Glomerular endothelial cell (primary cell): ENCODE measurements around the gene SMYD1. TPM values are rescaled to one million over a fixed set of nuclear protein-coding genes. Genes with fewer than 3 reads are reported as not detected.
"Not testable (repeated sequence)": the region's sequence is repeated elsewhere in the genome, so short reads cannot be mapped to it uniquely, and the experiment has no call there.

ENCODE experiments used
- DNase-seq: peaks from one replicate; pipeline ENCODE4 v3.0.0-alpha.2; 2011; ENCODE audit warnings: low read depth, low spot score; ENCODE audit errors: extremely low read depth
- total RNA-seq: library from RNA; depleted of rRNA; stranded (reverse); fragments of >200 nt; gene quantifications from 2 replicates; pipeline ENCODE4 v1.2.3, GENCODE V29; 2015

The SMYD1 gene
- total RNA-seq = not detected in 2 replicates

DNA sequence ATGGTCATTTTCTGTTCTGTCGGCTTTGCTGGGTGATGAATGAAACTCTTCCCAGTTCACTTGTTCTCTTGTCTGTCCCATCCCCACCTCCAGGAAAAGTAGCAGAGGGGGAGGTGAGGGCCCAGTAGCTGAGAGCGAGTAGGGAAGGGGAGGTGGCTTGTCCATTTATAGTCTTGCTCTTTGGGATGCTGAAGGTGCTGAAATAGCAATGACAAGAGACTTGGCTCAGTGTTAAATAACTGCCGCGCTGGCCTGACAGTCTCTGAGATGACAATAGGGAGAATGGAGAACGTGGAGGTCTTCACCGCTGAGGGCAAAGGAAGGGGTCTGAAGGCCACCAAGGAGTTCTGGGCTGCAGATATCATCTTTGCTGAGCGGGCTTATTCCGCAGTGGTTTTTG, at the start of gene SMYD1:
SMYD1 (plus strand) TSS at position 228 of the 400 bp plus-strand sequence; CDS start at position 268, 40 bp downstream.
- no peak for DNase-seq

DNA sequence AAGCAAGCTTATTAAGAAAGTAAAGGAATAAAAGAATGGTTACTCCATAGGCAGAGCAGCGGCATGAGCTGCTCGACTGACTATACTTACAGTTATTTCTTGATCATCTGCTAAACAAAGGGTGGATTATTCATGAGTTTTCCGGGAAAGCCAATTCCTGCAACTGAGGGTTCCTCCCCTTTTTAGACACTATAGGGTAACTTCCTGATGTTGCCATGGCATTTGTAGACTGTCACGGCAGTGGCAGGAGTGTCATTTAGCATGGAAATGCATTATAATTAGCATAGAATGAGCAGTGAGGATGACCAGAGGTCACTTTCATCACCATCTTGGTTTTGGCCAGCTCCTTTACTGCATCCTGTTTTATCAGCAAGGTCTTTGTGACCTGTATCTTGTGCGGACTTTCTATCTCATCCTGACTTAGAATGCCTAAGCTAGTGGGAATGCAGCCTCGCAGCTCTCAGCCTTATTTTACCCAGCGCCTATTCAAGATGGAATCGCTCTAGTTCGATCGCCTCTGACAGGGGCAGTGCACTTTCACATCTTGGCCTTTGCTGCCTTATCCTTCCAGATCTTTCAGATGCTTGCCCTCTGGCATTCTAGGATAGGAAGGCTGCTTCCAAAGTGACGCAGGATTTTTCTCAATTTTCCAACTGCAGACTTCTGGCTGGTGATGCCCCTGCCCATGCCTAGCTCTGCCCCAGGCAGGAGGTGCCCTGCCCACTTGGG, 49.4 kb upstream of the SMYD1 start:
- DNase-seq = not testable (repeated sequence)

DNA sequence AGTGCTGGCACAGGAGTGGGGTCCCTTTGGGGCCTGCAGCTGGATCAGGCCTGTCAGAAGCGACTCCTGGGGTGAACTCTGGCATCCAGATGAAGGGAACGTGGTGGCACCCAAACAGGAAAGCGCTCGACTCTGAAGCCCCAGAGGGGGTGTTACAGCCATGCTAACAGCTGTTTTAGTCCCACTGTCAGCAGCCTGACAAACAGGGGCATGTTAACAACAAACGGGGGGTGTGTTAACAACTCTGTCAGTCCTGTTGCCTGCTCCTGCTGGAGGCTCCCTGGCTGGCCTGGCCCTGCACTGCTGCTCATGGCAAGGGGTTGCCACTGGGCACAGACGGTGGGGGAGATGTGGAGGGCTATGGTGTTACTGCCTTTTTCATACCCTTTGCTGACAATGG, 48.7 kb upstream of the SMYD1 start:
- DNase-seq = no peak

DNA sequence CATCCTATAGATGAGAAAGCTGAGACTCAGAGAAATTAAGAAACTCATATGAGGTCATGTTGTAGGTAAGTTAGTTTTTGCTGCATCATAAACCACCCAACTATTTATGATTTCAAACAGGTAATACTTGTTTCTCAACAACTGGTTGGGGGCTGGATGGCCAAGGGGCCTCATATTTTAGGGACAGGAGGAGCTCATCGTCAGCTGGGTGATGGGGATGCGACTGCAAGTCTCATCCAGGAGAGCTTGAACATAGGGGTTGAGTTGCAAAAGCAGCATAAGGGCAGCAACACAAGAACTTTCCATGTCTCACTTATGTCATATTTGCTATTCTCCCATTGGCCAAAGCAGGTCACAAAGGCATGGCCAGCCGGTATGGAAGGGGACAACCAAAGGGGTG, 47.6 kb upstream of the SMYD1 start:
- no peak for DNase-seq

DNA sequence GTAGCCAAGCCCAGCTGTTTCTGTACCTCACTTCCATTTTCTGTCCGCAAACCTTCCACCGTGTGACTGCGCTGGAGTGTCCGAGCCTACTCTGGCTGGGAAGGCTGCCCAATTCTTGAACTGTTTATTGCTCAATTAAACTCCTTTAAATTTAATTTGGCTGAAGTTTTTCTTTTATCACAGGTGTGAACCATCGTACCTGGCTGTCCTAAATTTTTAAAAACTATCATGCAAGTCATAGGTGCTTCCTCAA, 45.0 kb upstream of the SMYD1 start:
- DNase-seq = no peak

DNA sequence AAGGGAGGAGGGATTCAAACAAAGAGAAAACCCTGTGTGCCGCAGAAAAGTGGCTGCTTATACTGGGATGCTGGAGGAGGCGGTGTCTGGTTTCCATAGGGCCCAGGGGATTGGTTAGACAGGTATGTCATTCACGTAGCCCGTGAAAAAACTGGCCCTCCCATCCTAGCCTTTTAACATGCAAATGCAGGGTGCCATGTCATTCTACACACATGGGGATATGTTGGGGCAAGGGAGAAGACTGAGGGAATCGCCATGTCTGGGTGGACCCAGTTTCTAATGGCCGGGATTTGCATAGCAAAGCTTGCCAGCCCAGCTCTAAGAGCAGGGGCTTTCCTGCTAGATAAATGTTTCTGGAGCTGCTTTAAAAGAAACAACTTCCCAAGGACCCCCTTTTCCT, 43.1 kb upstream of the SMYD1 start:
- DNase-seq = no peak

DNA sequence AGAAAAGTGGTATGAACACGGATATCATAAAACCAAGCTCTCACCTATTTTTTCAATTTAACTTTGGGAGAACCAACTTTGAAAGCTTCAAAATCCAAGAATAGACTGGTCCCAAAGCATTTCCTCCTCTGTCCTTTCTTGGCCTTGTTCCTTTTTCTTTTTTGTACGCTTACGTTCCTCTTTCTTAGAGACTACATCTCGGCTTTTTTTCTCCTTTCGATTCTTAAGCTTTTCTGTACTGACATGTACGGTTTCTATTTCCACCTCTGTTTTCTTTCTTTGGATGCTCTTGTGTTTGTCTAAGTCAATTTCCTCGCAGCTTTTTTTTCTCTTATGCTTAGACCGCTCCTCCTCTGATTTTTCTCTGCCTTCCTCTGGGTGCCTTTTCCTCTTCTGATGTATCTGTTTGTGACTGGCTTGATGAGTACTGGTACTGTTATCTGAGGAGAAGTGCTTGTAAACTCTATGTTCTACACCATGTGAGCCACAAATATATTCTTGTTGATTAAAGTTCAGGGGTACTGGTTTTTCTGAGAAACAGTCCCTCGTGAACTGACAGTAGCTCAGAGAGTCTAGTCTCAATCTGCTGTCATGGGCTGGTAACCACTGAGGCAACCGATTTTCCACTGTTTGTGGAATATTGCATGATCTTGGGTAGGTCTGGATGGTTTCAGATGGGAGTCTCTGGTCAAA, 39.8 kb upstream of the SMYD1 start:
- DNase-seq = no peak

DNA sequence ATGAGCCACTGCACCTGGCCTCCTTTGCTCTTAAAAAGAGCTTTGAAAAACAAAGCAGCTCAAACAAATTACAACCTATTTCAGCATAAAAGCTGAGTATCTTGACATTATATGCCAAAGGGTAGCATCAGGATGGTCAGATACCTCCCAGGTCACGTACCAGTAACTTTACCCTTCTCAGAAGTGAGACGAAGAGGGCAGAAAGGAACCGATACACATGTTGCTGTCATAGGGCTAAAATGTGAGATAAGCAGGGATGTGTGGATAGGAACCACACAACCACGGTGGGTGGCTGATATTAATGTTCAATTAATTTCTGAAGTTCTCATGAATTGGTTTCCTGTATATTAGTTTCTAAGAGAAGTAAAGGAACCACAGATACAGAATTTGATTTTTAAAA, 38.7 kb upstream of the SMYD1 start:
- DNase-seq = no peak

DNA sequence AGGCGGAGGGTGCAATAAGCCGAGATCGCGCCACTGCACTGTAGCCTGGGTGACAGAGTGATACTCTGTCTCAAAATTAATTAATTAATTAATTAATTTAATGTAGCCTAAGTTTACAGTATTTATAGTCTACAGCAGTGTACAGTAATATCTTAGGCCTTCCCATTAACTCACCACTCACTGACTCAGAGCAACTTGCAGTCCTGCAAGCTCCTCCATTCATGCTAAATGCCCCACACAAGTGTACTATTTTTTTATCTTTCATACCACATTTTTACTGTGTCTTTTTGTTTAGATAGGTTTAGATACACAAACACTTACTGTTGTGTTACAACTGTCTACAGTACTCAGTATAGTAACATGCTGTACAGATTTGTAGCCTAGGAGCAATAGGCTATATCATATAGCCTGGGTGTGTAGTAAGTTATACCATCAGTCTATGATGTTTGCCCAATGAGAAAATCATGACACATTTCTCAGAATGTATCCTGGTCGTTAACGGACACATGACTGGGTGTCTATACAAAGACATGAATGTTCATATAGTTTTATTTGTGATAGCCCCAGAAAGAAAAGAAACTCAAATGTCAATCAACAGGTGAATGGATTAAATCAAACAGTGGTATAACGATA, 35.4 kb upstream of the SMYD1 start:
- DNase-seq = no peak

DNA sequence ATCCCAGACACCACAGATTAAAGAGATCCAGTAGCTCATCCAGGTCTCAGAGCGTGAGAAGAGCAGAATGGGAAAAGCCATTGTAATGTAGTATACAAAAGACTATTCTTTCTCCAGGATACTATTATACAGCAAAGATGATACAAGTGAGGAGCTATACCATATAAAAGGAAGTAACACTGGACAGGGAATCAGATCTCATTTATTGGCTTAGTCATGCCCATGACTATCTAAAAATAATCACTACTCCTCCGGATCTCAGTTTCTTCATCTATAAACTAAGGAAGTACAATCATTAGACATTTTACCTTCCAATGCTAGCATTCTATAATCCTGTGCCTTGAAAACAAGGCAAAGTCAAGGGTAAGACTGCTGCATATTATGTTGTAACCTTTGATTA, 31.4 kb upstream of the SMYD1 start:
- DNase-seq = no peak

DNA sequence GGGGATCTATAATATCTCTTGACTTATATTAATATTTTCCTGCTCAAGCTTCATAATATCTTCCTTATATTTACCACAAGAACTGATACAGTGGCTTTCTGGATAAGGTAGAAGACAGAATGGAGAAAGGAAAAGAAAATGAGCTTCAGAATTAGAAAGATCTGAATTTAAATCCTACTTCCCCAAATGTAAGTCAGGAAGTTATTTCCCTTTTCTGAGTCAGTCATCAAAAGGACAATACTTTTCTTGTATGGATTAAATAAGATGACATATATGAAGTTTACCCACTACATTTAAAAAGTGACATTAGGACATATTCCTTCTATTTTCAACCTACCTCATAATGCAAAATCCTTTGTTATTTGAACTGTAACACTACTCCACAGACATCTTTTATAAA, 31.0 kb upstream of the SMYD1 start:
- no peak for DNase-seq

DNA sequence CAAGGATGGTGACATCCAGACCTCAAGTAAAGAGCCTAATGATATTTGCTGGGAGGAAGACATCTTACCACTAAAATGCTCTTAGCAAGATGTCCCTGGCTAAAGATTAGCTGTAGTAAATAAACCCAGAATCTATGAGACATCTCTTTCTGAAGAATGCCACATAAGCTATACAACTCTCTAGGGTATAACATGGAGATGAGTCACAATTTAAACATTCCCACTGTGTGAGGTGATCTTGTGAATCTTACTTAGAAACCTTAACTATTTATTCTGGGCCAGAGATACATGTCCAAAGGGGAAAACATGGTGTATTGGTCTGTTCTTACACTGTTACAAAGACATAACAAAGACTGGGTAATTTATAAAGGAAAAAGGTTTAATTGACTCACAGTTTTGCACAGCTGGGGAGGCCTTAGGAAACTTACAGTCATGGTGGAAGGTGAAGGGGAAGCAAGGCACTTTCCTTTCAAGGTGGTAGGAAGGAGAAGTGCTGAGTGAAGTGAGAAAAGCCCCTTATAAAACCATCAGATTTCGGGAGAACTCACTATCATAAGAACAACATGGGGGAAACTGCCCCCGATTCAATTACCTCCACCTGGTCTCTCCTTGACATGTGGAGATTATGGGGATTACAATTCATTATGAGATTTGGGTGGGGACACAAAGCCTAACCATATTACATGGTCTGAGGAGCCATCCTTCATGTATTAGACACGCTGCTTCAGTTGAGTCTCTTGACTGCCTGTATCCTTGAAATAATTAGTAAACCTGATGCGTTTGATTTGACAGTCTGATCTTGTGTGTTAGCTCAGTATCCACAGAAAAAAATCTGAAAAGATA, 29.1 kb upstream of the SMYD1 start:
- DNase-seq = no peak

DNA sequence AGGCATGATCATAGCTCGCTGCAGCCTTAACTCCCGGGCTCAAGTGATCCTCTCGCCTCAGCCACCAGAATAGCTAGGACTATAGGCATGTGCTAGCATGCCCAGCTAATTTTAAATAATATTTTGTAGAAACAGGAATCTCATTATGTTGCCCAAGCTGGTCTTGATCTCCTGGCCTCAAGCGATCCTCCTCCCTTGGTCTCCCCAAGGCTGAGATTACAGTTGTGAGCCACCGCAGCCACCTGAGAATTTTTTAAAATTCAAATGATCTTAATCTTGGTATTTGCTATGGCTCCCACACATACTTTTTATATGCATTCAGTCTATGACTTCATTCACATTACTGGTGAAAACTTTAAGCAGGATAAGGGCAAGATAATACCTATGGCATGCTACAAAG, 25.1 kb upstream of the SMYD1 start:
- DNase-seq = no peak

DNA sequence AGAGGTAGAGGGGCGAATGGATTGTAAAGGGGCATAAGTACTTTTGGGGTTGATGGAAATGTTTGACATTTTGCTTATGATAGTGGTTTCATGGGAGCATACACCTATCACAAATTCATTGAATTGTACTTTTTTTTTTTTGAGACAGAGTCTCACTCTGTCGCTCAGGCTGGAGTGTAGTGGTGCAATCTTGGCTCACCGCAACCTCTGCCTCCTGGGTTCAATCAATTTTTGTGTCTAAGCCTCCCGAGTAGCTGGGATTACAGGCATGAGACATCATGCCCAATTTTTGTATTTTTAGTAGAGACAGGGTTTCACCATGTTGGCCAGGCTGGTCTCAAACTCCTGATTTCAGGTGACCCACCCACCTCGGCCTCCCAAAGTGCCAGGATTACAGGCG, 22.1 kb upstream of the SMYD1 start:
- DNase-seq = not testable (repeated sequence)

DNA sequence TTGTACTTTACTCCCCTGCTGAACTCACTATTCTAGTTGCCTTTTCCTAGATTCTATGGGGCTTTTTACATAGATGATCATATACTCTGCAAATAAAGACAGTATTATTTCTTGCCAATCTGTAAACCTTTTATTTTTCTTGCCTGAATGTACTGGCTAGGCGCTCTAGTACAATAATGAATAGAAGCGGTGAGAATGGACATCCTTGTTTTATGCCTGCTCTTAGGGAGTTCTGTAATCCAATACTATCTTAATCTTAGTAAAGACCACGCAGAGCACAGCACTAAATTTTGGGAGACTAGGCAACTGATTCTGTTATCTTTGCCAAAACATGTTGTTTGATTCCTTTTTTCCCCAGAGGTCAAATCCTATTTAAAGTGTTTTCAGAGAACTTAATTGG, 19.1 kb upstream of the SMYD1 start:
- no peak for DNase-seq

DNA sequence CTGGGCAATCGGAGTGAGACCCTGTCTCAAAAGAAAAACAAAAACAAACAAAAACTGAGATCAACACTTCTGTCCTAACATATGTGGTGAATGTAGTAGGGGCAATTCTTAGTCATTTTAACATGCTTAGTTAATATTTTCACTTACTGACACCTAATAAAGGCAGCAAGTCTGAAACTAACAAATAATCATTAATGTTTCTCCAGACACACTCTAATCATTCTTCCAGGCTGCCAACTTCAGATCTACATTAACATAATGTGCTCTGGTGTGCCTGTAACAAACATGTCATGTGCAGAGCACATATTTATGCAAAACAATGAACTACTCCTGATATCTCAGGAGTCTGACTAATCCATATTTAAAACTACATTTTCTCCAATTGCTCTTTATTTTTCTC, 18.0 kb upstream of the SMYD1 start:
- no peak for DNase-seq

DNA sequence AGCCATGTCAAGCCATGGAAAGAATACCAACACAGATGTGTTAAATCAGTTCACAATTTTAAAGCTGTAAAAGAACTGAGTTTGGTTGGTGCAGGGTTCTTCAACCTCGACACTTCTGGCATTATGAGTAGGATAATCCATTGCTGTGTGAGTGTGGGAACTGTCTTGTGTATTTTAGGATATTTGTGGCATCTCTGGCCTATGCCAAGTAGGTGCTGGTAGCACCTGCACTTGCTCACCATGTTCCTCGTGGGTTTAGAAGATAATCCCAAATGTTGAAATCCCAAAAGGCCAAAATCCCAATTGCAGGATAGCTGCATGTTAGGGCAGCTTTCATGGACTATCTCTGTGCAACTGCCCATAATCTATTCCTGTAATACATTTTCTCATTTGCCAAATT, 15.8 kb upstream of the SMYD1 start:
- no peak for DNase-seq

DNA sequence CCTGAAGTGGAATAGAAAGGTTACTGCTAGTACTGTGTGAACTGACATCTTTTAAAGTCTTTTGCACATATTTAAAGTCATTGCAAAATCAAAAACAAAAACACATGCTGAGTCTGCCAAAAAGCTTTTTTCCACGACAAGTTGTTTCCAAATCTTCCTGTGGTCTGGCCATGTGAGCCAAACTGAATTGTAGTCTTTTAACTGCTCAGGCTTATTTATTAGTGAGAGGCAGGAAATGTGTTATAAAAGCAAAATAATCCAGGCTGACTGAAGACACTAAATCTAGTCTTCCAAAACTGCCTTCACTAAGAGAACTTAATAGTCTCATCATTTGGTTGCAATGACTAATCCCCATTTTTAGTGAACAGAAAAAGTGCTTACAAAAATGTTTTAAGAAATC, 14.3 kb upstream of the SMYD1 start:
- no peak for DNase-seq

DNA sequence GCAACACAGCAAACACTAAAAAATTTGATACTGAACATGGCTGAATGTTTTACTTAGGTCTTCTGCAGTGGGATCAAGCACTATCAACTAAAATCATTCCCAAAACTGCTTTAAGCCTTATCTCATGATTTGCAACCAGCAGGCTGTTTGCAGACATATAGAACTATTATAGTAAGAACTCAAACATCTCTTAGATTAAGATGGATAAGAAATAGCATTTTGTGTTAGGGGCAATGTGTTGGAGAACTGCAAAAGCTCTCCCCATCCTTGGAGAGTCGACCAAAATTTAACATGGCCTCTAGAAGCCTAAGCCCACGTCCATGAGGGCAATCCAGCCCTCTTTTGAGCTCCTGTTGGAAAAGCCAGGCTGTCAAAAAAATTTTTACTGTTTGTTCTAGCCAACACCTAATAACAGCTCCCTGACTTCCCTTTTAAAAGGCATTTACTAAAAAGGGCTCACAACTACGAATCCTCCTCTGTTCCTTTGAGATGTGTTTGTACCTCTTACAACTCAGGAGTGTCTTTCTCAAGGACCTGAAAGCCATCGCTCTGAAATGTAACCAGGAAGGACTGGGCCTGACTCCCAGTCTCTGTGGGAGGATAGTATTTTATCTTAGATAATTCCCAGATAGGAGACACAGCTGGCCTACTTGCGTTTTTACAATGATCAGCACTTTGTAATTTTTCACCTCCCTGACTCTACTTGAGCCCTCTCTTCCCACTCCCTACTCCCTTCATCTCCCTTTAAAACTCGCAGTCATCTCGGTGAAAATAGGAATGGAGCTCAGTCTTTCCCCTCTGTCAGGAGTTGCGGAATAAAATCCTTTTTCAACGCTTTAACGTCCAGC, 13.5 kb upstream of the SMYD1 start:
- no peak for DNase-seq

DNA sequence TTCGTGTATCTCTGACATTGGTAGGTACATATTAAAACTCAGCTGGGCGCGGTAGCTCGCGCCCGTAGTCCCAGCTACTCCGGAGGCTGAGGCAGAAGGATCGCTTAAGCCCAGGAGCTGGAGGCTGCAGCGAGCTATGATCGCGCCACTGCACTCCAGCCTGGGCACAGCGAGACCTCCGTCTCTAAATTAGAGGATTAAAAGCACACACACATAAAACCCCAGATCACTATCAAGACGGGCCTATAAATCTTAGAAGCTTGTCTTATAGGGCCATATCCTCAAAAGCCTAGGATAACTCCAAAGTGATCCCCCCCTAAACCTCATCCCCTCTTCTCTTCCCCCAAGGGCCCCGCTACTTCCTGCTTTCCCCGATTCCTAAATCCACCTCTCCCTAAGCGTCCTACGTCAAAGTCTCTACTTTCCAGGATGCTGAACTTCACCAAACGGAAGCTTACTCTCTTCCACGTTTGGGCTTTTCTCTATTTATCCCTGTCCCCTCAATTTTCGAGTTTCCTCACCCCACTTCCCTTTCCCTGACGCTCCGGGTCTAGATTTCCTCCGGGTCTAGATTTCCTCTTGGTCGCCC, 12.7 kb upstream of the SMYD1 start:
- no peak for DNase-seq
